ENCODE results near the gene ELAPOR1. TPM values are rescaled to one million over a fixed set of nuclear protein-coding genes. Genes with fewer than 3 reads are reported as not detected.

The ELAPOR1 gene
- total RNA-seq, 2 experiments from 2014 or later = 4.7 to 7.0 TPM

- intact Hi-C loops (cut with micrococcal nuclease) = no loop called here
- no peak for DNase-seq
- H3K4me3 Mint-ChIP-seq = no peak overlapping the region
- no peak for ATAC-seq
- TF ChIP-seq CTCF (IDR thresholded peaks at IDR 0.05) = no peak
- no peak overlapping the region for H3K27ac Mint-ChIP-seq
- CTCF ChIA-PET = interaction anchor here (2.7 kb wide), 1 partner anchor 19 kb away, joined by 12 read pairs; a partner anchor contains a TSS
- POLR2A ChIA-PET = no interaction called here
- H3K36me3 Mint-ChIP-seq (ENCODE audit: low read depth) = no peaks in the 10 kb centered on the region
- no peaks in the 10 kb centered on the region for H3K27me3 Mint-ChIP-seq
- peaks cover 21% of the 10 kb centered on the region for H3K4me1 Mint-ChIP-seq (ENCODE audit: low read depth)
- no peaks in the 10 kb centered on the region for H3K9me3 Mint-ChIP-seq
Measured at GRCh38 chr1:109131800-109132199, 17.9 kb downstream of the ELAPOR1 start.

- Mint-ChIP-seq H3K27me3 (no peaks in the 10 kb centered on the region), H3K9me3 (no peaks in the 10 kb centered on the region), H3K36me3 (ENCODE audit: low read depth) (no peaks in the 10 kb centered on the region), H3K4me3 (no peak overlapping the region), H3K4me1 (ENCODE audit: low read depth) (peaks cover 21% of the 10 kb centered on the region), H3K27ac (no peak overlapping the region)
- TF ChIP-seq CTCF (IDR thresholded peaks at IDR 0.05) = no peak
- CTCF ChIA-PET = interaction anchor here (0.7 to 1.2 kb wide), 4 partner anchors 20 to 83 kb away, joined by 3 read pairs; a partner anchor contains a TSS
- no peak for DNase-seq
- intact Hi-C loops (cut with micrococcal nuclease) = no loop called here
- no peak for ATAC-seq
- POLR2A ChIA-PET = no interaction called here
Measured at GRCh38 chr1:109133002-109133706, 19.2 kb downstream of the ELAPOR1 start.

- H3K27ac Mint-ChIP-seq = no peak overlapping the region
- H3K4me3 Mint-ChIP-seq = no peak overlapping the region
- ChIA-PET POLR2A (no interaction called here), CTCF (interaction anchor here (0.7 to 1.6 kb wide), 6 partner anchors 21 to 83 kb away, joined by 3 read pairs; a partner anchor contains a TSS)
- no peak for TF ChIP-seq CTCF (IDR thresholded peaks at IDR 0.05)
- intact Hi-C loops (cut with micrococcal nuclease) = no loop called here
- no peaks in the 10 kb centered on the region for H3K9me3 Mint-ChIP-seq
- ATAC-seq (no peak), DNase-seq (peak; percentile 15)
- H3K27me3 Mint-ChIP-seq = no peaks in the 10 kb centered on the region
- peaks cover 21% of the 10 kb centered on the region for H3K4me1 Mint-ChIP-seq (ENCODE audit: low read depth)
- no peaks in the 10 kb centered on the region for H3K36me3 Mint-ChIP-seq (ENCODE audit: low read depth)
Measured at GRCh38 chr1:109133815-109134214, 19.9 kb downstream of the ELAPOR1 start.

GRCh38 chr1:109134423-109134822 lies 20.5 kb downstream of the ELAPOR1 start:
- ChIA-PET CTCF (interaction anchor here (1.1 to 1.6 kb wide), 3 partner anchors 21 to 44 kb away, joined by 3 read pairs; a partner anchor contains a TSS), POLR2A (interaction anchor here (0.7 to 0.8 kb wide), 2 partner anchors 9 to 1658 kb away, joined by 3 to 6 read pairs; no protein-coding TSS in a partner anchor)
- no peaks in the 10 kb centered on the region for H3K36me3 Mint-ChIP-seq (ENCODE audit: low read depth)
- H3K4me1 Mint-ChIP-seq (ENCODE audit: low read depth) = peaks cover 21% of the 10 kb centered on the region
- DNase-seq = peak; percentile 25
- no peak overlapping the region for H3K27ac Mint-ChIP-seq
- intact Hi-C loops (cut with micrococcal nuclease) = no loop called here
- no peak overlapping the region for H3K4me3 Mint-ChIP-seq
- no peaks in the 10 kb centered on the region for H3K27me3 Mint-ChIP-seq
- ATAC-seq = no peak
- H3K9me3 Mint-ChIP-seq = no peaks in the 10 kb centered on the region
- TF ChIP-seq CTCF (IDR thresholded peaks at IDR 0.05) = no peak

- Mint-ChIP-seq H3K27me3 (no peaks in the 10 kb centered on the region), H3K9me3 (no peaks in the 10 kb centered on the region), H3K36me3 (ENCODE audit: low read depth) (no peaks in the 10 kb centered on the region), H3K4me3 (no peak overlapping the region), H3K4me1 (ENCODE audit: low read depth) (peaks cover 21% of the 10 kb centered on the region), H3K27ac (no peak overlapping the region)
- POLR2A ChIA-PET = interaction anchor here (1.3 kb wide), 1 partner anchor 15 kb away, joined by 3 read pairs; no protein-coding TSS in a partner anchor
- ATAC-seq (no peak), DNase-seq (no peak)
- intact Hi-C loops (cut with micrococcal nuclease) = no loop called here
- no peak for TF ChIP-seq CTCF (IDR thresholded peaks at IDR 0.05)
- CTCF ChIA-PET = interaction anchor here (0.6 kb wide), 1 partner anchor 21 kb away, joined by 3 read pairs; no protein-coding TSS in a partner anchor
Measured at GRCh38 chr1:109135940-109136339, 22.0 kb downstream of the ELAPOR1 start.
